Hematopoietic multipotent progenitor cell (in vitro differentiated cells): ENCODE data around the gene PGLYRP3. TPM values are rescaled to one million over a fixed set of nuclear protein-coding genes. Genes with fewer than 3 reads are reported as not detected.
A peak's percentile ranks its signal among the peaks of the same experiment; 100 is the strongest.

Source experiments
- DNase-seq, 3 donors: peaks; one replicate each; pipeline ENCODE4 v3.0.0-alpha.2; 2011 to 2015; ENCODE audit warnings: low read depth in 2 of 3, low spot score in 2 of 3
- small RNA-seq: library from RNA; depleted of rRNA; stranded (forward); fragments of <200 nt; gene quantifications from one replicate; pipeline ENCODE3, GENCODE V24; 2012
- total RNA-seq: library from RNA; depleted of rRNA; stranded (reverse); fragments of >200 nt; gene quantifications from one replicate; pipeline ENCODE4 v1.2.3, GENCODE V29; 2012

The PGLYRP3 gene
- total RNA-seq, 1 donor = not detected

GRCh38 chr1:153261281-153262069 is 51.3 kb downstream of the PGLYRP3 start:
- DNase-seq = peak in 2 of 3 donors; percentile 23 to 24

- peak in 2 of 3 donors; percentile 36 to 49 for DNase-seq
These were observed 52.0 kb downstream of the PGLYRP3 start for GRCh38 chr1:153260585-153261280.

GRCh38 chr1:153259387-153259786 is 53.4 kb downstream of the PGLYRP3 start, which contains the start of gene LORICRIN:
LORICRIN (plus strand) TSS chr1:153259687; CDS start chr1:153260950, 1,263 bp downstream.
- no peak for DNase-seq

GRCh38 chr1:153253693-153254092 is 59.1 kb downstream of the PGLYRP3 start:
- no peak for DNase-seq

GRCh38 chr1:153253076-153253475 is 59.7 kb downstream of the PGLYRP3 start:
- no peak for DNase-seq

- no peak for DNase-seq
These were observed 60.8 kb downstream of the PGLYRP3 start for GRCh38 chr1:153251988-153252387.

- DNase-seq = no peak
These were observed 61.2 kb downstream of the PGLYRP3 start for GRCh38 chr1:153251562-153251961.

- no peak for DNase-seq
These were observed 61.7 kb downstream of the PGLYRP3 start for GRCh38 chr1:153251087-153251486.

- no peak for DNase-seq
These were observed 62.6 kb downstream of the PGLYRP3 start for GRCh38 chr1:153250166-153250565.

- no peak for DNase-seq
These were observed 64.4 kb downstream of the PGLYRP3 start for GRCh38 chr1:153248176-153248879.

Small RNA genes within 50 kb of the gene (small RNA-seq; reads per million reads assigned to genes)
- gene RNU6-160P = not detected

Other genes with a start within 250 kb of the PGLYRP3 start
- gene SPRR2B, start 241.3 kb downstream of the PGLYRP3 start, total RNA-seq = not detected
- gene SPRR2E, start 218.4 kb downstream of the PGLYRP3 start, total RNA-seq = not detected
- not detected for gene SPRR2F, start 199.4 kb downstream of the PGLYRP3 start, total RNA-seq
- gene SPRR2G, start 162.1 kb downstream of the PGLYRP3 start, total RNA-seq = not detected
- gene LELP1, start 109.5 kb downstream of the PGLYRP3 start, total RNA-seq = not detected
- gene PRR9, start 95.4 kb downstream of the PGLYRP3 start, total RNA-seq = not detected
- not detected for gene LORICRIN, start 53.3 kb downstream of the PGLYRP3 start, total RNA-seq
- 0.27 TPM for gene PGLYRP4, start 35.9 kb upstream of the PGLYRP3 start, total RNA-seq
- 88.9 TPM for gene S100A9, start 44.9 kb upstream of the PGLYRP3 start, total RNA-seq
- 4.8 TPM for gene S100A12, start 62.7 kb upstream of the PGLYRP3 start, total RNA-seq
- gene S100A8, start 78.1 kb upstream of the PGLYRP3 start, total RNA-seq = 12.1 TPM
- not detected for gene S100A7A, start 103.6 kb upstream of the PGLYRP3 start, total RNA-seq
- not detected for gene S100A7, start 147.7 kb upstream of the PGLYRP3 start, total RNA-seq
- gene S100A6, start 223.0 kb upstream of the PGLYRP3 start, total RNA-seq = 177 TPM
- 0.27 TPM for gene S100A5, start 228.0 kb upstream of the PGLYRP3 start, total RNA-seq
- 183 TPM for gene S100A4, start 232.9 kb upstream of the PGLYRP3 start, total RNA-seq
- gene S100A3, start 236.3 kb upstream of the PGLYRP3 start, total RNA-seq = not detected